GM18867 (cell line): ENCODE data around the gene PTGIS.
A peak's percentile ranks its signal among the peaks of the same experiment; 100 is the strongest.

Experiments used
- ATAC-seq: cut with Tn5 transposase; IDR thresholded peaks from one replicate; pipeline ENCODE4 v1.9.1; 2021; ENCODE audit warnings: mild to moderate bottlenecking, moderate library complexity; ENCODE audit not compliant: unreplicated experiment

Gene PTGIS

GRCh38 chr20:49503176-49503575, 64.8 kb downstream of the PTGIS start:
- ATAC-seq: no peak

GRCh38 chr20:49501917-49502316, 66.0 kb downstream of the PTGIS start:
- ATAC-seq: no peak

GRCh38 chr20:49497398-49497669, 70.6 kb downstream of the PTGIS start:
- no peak for ATAC-seq

- no peak for ATAC-seq
These were observed 71.2 kb downstream of the PTGIS start for GRCh38 chr20:49496553-49497397.

- ATAC-seq: no peak
These were observed 71.9 kb downstream of the PTGIS start for GRCh38 chr20:49496043-49496442.

GRCh38 chr20:49490689-49491088, 77.2 kb downstream of the PTGIS start:
- no peak for ATAC-seq

- no peak for ATAC-seq
These were observed 78.2 kb downstream of the PTGIS start for GRCh38 chr20:49489688-49490087.

- ATAC-seq: no peak
These were observed 81.9 kb downstream of the PTGIS start for GRCh38 chr20:49486064-49486463.

- ATAC-seq: no peak
These were observed 82.4 kb downstream of the PTGIS start for GRCh38 chr20:49485563-49485962.

- ATAC-seq: peak; percentile 47
These were observed 83.5 kb downstream of the PTGIS start for GRCh38 chr20:49484180-49485140.

GRCh38 chr20:49483696-49484123, 84.2 kb downstream of the PTGIS start:
- no peak for ATAC-seq

- no peak for ATAC-seq
These were observed 84.8 kb downstream of the PTGIS start for GRCh38 chr20:49483018-49483695.

GRCh38 chr20:49482621-49483017, 85.3 kb downstream of the PTGIS start, which contains the start of gene KCNB1:
TSS of gene KCNB1 (minus strand) at chr20:49482668. CDS start at chr20:49482480, 188 bp downstream.
- ATAC-seq: no peak

GRCh38 chr20:49482173-49482572, 85.8 kb downstream of the PTGIS start:
- no peak for ATAC-seq

GRCh38 chr20:49481116-49481515, 86.8 kb downstream of the PTGIS start:
- no peak for ATAC-seq

- ATAC-seq: no peak
These were observed 87.7 kb downstream of the PTGIS start for GRCh38 chr20:49480236-49480635.

- ATAC-seq: no peak
These were observed 88.2 kb downstream of the PTGIS start for GRCh38 chr20:49479785-49480184.

GRCh38 chr20:49478754-49479689, 88.9 kb downstream of the PTGIS start:
- no peak for ATAC-seq

GRCh38 chr20:49478266-49478665, 89.7 kb downstream of the PTGIS start:
- no peak for ATAC-seq

GRCh38 chr20:49477200-49477599, 90.7 kb downstream of the PTGIS start:
- ATAC-seq: no peak
